HG03521 (cell line): ENCODE results near the gene CFAP99.

Experiments used
- ATAC-seq: cut with Tn5 transposase; IDR thresholded peaks from one replicate; pipeline ENCODE4 v1.9.1; 2021; ENCODE audit warnings: mild to moderate bottlenecking, moderate library complexity; ENCODE audit not compliant: unreplicated experiment

Gene CFAP99

GRCh38 chr4:2497931-2498330, 79.2 kb downstream of the CFAP99 start:
- peak; percentile 97 for ATAC-seq

DNA sequence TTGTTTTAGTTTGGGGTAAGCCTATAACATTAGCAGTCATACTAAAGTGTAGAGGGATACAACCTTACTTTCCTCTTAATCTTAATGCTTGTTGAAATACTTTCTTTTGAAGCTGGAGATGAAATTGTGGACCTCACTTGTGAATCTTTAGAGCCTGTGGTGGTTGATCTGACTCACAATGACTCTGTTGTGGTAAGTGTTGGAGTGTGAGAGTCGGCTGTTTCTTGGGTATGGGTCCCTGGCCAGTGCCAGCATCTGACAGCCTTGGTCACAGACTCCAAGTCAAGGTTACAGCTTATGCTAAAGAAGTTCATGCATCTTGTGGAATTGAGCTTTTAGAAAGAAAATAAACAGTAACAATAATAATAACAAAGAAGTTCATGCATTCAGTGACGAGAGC, 81.8 kb downstream of the CFAP99 start:
- no peak for ATAC-seq

GRCh38 chr4:2501034-2501594, 82.4 kb downstream of the CFAP99 start:
- ATAC-seq, result no peak

DNA sequence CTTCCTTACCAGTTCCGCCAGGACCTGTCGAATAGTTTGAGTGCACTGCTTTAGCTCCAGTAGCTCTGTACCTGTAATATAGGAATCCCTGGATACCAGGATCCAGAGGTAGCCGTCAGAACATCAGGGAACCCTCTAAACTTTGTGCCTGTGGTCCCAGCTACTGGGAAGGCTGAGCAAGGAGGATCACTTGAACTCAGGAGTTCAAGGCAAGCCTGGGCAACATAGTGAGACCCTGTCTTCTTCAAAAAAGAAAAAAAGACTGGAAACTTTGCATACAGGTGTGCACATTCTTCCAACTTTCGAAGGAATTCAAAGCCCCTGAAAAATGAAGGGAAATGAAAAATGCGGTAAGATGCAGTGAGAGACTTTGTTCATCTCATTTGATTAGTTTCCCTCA, 85.1 kb downstream of the CFAP99 start:
- no peak for ATAC-seq

DNA sequence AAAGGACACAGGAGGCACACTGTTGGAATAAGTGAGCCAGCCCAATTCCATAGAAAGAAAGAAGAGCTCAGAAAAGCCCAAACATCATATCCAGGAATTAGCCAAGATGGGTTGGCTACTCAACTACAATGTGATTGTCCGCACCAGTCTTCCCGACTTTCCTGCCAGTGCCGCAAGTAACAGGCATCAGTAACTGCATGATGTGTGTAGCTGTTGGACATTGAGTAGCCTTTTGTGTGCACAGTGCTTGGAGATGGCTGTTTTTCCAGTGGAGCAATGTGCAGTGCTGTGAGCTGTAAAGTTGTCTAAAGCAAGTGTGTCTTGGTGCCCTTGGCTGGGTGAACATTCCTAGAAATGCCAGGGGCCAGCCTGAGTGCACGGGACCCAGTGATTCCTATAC, 88.5 kb downstream of the CFAP99 start:
- no peak for ATAC-seq

DNA sequence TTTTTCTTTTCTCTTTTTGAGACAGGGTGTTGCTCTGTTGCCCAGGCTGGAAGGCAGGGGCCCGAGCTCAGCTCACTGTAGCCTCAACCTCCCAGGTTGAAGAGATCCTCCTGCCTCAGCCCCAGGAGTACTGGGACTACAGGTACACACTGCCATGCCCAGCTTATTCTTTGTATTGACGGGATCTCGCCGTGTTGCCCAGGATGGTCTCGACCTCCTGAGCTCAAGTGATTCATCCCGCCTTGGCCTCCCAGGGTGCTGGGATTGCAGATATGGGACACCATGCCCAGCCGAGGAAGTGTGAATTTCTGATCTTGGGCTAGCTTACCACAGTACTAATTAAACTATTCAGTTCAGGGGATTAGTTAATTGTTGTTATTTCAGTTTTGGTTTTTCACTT, 89.1 kb downstream of the CFAP99 start:
- no peak for ATAC-seq

DNA sequence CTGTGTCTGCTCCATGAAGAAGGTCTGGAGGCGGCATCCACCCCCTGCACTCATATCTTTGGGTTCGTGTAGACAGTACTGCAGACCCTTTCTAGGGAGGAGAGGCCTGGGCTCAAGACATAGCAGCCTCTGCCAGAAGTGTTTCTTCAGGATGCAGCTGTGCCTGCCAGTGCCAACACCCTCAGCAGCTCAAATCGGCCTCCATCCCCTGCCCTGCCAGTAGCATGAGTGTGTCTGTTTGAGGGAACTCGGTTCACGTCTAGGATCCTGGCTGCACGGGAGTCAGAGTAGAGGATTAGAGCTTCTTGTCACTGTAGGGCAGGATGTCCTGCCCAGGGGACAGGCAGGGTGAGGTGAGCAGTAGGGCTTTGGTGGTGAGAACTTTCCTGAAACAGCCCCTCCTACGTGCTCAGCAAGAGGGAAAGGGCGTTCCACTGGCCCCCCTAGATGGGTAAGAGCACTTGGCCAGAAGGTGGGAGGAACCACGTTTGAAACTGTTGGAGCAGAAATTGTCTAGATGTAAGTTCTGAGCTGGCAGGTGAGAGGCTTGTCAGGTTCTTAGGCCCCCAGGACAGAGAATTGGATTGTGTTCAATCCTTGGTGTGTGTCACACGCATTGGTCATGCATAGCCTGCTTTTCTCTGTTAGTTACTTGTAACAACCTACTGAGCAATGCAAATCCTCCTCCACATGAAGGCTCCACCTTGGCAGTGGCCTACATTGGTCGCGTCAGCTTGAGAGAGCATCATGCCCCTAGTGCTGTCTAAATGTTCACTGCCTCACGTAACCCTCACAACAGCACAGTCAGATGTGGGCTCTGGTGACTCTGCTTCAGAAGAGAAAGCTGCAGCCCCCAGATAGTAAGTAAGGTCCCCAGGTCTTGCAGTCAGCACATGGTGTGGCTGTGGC, 91.8 kb downstream of the CFAP99 start:
- no peak for ATAC-seq

DNA sequence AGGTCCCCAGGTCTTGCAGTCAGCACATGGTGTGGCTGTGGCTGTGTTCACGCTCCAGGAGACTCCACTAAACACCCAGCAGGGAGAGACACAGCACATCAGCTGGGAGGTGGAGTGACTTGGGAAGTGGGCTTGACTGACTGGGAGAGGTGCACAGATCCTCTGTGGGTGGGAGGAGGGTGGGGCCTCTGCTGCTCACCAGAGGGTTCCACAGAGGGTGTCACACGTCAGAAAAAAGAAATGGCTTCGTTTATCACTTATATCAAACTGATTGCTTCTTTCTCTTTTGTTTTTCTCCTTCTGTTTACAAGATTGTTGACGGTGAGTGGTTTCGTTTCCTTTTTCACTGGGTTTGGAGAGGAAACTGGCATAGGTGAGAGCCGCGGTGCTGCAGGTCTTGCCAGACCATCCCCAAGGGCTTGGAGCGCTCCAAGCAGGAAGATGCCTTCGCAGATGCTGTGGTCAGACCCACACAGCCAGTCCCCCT, 92.9 kb downstream of the CFAP99 start:
- ATAC-seq, result no peak
